Suprapubic skin (tissue), 4 donors: ENCODE data around the gene INHBA. TPM values are rescaled to one million over a fixed set of nuclear protein-coding genes. Genes with fewer than 3 reads are reported as not detected.

Experiments used
- DNase-seq, 2 donors: peaks; one replicate each; pipeline ENCODE4 v3.0.0-alpha.2; 2019; ENCODE audit warnings: low spot score in 2 of 2
- H3K27ac ChIP-seq: fragments of 200-600 bp; sonication (generic); one replicate; pipeline ENCODE4 v1.5.1; 2019
- H3K27me3 ChIP-seq: fragments of 200-600 bp; sonication (generic); one replicate; pipeline ENCODE4 v1.5.1; 2019
- H3K36me3 ChIP-seq: fragments of 200-600 bp; sonication (generic); one replicate; pipeline ENCODE4 v1.5.1; 2019
- H3K4me1 ChIP-seq: fragments of 200-600 bp; sonication (generic); one replicate; pipeline ENCODE4 v1.5.1; 2019
- H3K4me3 ChIP-seq: fragments of 200-600 bp; sonication (generic); one replicate; pipeline ENCODE4 v1.5.1; 2019; ENCODE audit warnings: mild to moderate bottlenecking
- H3K9me3 ChIP-seq: fragments of 200-600 bp; sonication (generic); one replicate; pipeline ENCODE4 v1.5.1; 2019
- EP300 ChIP-seq: sonication (generic); formaldehyde crosslinking; IDR thresholded peaks from one replicate; pipeline ENCODE4 v1.6.1; 2017; ENCODE audit warnings: antibody characterized with exemption
- POLR2A ChIP-seq, 2 donors: fragments of 450-650 bp; IDR thresholded peaks; one replicate each; pipeline ENCODE4 v1.6.1; 2017; ENCODE audit warnings: antibody characterized with exemption in 2 of 2, mild to moderate bottlenecking in 2 of 2, moderate library complexity in 2 of 2
- POLR2AphosphoS5 ChIP-seq, 3 donors: sonication (generic); formaldehyde crosslinking; IDR thresholded peaks; one replicate each; pipeline ENCODE4 v1.6.1; 2017; ENCODE audit warnings: antibody characterized with exemption in 3 of 3
- WGBS: methylation state at CpG from one replicate; pipeline ENCODE4 v1.1.5; 2018; 5-methylcytosine and 5-hydroxymethylcytosine counted together
- total RNA-seq, 4 donors: library from RNA; depleted of rRNA; stranded (reverse); fragments of >200 nt; gene quantifications; one replicate each; pipeline ENCODE4 v1.1.0, GENCODE V29; 2016
- TF ChIP-seq, protein P1 (sequence below), 2 donors: fragments of 200-600 bp in 1 of 2; fragments of 450-650 bp in 1 of 2; sonication (generic) in 1 of 2; IDR thresholded peaks; one replicate each; pipeline ENCODE4 v1.5.1; 2016 to 2019; ENCODE audit warnings: antibody characterized with exemption in 2 of 2, mild to moderate bottlenecking in 1 of 2, moderate library complexity in 1 of 2

The INHBA gene
- total RNA-seq, 4 donors from 2014 or later = 0.87 to 3.7 (median 1.4) TPM

DNA sequence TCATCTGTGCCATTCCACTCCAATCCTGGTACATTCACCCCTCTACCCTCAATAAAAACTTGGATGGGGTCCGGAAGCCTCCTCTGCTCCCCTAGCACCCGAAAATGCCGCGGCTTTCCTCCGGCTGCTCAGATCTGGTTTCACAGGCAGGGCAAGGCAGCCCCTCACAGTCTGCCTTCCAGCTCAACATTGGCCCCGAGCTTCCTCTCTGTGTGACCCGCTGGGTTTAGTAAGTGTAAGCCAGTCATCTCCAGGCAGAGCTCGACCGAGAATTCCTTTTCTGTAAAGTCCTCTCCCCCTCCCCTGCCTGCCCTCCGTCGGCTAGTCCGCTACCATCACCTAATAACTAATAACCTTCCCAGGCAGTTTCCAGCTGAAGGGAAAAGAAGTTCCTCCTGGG lies 3.4 kb downstream of the INHBA start:
- Histone ChIP-seq H3K4me3 (peak overlapping the region; percentile 38), H3K4me1 (peaks cover 39% of the 10 kb centered on the region)
- DNase-seq = no peak

DNA sequence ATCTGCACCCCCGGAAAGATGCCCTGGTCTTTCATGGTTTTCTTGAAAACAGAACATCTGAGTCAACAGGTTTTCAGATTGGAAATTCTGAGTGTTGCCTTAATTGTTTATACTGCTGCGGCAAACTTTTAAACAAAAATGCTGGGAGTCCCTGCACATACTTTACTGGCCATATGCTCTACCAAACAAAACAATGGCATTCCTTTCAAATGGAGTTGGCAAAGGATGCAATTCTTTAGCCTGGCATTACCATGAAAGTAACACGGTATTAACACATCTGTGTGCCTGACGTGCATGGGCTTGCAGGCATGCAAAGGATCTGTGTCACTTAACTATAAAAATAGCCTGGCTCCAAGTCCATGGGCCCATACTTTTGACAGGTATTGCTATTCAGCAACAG lies 4.2 kb downstream of the INHBA start:
- TF ChIP-seq EP300 (no peak), POLR2AphosphoS5 (IDR thresholded peaks at IDR 0.05) (no peak), POLR2A (IDR thresholded peaks at IDR 0.05) (no peak)
- TF ChIP-seq, protein P1, sequence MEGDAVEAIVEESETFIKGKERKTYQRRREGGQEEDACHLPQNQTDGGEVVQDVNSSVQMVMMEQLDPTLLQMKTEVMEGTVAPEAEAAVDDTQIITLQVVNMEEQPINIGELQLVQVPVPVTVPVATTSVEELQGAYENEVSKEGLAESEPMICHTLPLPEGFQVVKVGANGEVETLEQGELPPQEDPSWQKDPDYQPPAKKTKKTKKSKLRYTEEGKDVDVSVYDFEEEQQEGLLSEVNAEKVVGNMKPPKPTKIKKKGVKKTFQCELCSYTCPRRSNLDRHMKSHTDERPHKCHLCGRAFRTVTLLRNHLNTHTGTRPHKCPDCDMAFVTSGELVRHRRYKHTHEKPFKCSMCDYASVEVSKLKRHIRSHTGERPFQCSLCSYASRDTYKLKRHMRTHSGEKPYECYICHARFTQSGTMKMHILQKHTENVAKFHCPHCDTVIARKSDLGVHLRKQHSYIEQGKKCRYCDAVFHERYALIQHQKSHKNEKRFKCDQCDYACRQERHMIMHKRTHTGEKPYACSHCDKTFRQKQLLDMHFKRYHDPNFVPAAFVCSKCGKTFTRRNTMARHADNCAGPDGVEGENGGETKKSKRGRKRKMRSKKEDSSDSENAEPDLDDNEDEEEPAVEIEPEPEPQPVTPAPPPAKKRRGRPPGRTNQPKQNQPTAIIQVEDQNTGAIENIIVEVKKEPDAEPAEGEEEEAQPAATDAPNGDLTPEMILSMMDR (IDR thresholded peaks at IDR 0.05) = no peak
- H3K9me3 ChIP-seq = no peaks in the 10 kb centered on the region
- peaks cover 39% of the 10 kb centered on the region for H3K4me1 ChIP-seq
- WGBS = 53% methylated on average over 4 of the region's 4 CpGs
- H3K27me3 ChIP-seq = peaks cover 18% of the 10 kb centered on the region
- no peak for DNase-seq
- H3K4me3 ChIP-seq = peak overlapping the region; percentile 38
- peak overlapping the region; percentile 10 for H3K27ac ChIP-seq
- no peaks in the 10 kb centered on the region for H3K36me3 ChIP-seq

More for the DNA sequence above, 3.4 kb downstream of the INHBA start:
- no peaks in the 10 kb centered on the region for H3K36me3 ChIP-seq
- TF ChIP-seq POLR2AphosphoS5 (IDR thresholded peaks at IDR 0.05) (no peak), EP300 (no peak), POLR2A (IDR thresholded peaks at IDR 0.05) (no peak)
- TF ChIP-seq, protein P1 (IDR thresholded peaks at IDR 0.05) = no peak
- H3K9me3 ChIP-seq = no peaks in the 10 kb centered on the region
- H3K27me3 ChIP-seq = peaks cover 18% of the 10 kb centered on the region
- WGBS = 8% methylated on average over 12 of the region's 12 CpGs
- H3K27ac ChIP-seq = peak overlapping the region; percentile 10

DNA sequence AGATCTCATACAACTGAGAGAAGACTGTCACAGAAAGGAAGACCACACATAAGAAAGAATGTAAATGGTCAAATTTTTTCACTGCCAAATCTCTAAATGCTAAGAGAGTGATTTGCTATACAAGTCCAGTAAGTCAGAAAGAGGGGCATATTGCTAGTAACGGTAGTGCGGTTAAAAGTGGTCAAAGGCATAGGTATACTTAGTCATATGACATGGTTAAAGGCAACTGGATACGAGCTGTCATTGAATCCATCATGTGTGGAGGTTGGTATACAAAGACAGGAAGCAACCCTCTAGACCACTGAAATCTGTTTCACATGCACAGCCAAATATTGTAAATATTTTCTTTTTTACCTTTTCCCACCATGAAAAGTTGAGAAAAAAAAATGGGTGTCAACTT lies 4.8 kb downstream of the INHBA start:
- 86% methylated on average over 3 of the region's 3 CpGs for WGBS
- Histone ChIP-seq H3K27me3 (peaks cover 18% of the 10 kb centered on the region), H3K4me3 (peak overlapping the region; percentile 38), H3K36me3 (no peaks in the 10 kb centered on the region), H3K4me1 (peaks cover 42% of the 10 kb centered on the region), H3K27ac (no peak overlapping the region), H3K9me3 (no peaks in the 10 kb centered on the region)
- TF ChIP-seq POLR2A (IDR thresholded peaks at IDR 0.05) (no peak), EP300 (no peak), POLR2AphosphoS5 (IDR thresholded peaks at IDR 0.05) (no peak)
- TF ChIP-seq, protein P1 (IDR thresholded peaks at IDR 0.05) = no peak
- no peak for DNase-seq

DNA sequence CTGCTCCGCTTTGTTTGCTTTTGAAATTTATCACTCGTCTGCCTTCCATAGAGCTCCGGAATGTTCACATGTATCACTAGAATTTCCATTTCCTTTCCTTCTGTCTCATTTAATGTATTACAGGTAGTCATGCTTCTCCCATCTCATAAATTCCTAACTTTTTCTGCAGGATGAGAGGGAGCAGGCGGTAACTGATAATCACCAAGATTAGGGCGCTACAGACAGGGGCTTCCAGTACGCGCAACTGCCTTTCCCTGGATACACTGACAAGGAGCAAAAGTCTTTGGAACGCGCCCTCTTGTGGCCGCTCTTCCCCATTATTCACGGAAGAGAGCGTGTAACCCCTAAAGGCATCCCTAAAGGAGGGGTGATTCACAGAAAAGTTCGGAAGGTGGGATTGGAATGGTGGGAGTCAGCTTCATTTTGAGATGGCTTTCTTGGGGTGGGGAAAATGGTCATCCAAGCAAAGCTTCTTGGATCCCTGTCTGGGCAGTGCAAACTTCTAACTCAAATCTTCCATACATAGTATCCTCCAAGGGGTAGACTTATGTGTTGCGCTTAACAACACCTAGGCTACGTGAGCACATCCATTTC lies 6.5 kb downstream of the INHBA start:
- DNase-seq = peak in 1 of 2 donors; percentile 80
- H3K27me3 ChIP-seq = peaks cover 18% of the 10 kb centered on the region
- peaks cover 36% of the 10 kb centered on the region for H3K4me1 ChIP-seq
- no peaks in the 10 kb centered on the region for H3K9me3 ChIP-seq
- TF ChIP-seq, protein P1 (IDR thresholded peaks at IDR 0.05) = peak; percentile 42 to 52
- TF ChIP-seq EP300 = no peak
- TF ChIP-seq POLR2A (IDR thresholded peaks at IDR 0.05) = no peak
- no peak for TF ChIP-seq POLR2AphosphoS5 (IDR thresholded peaks at IDR 0.05)
- peak overlapping the region; percentile 75 for H3K27ac ChIP-seq
- WGBS = 25% methylated on average over 15 of the region's 15 CpGs
- H3K36me3 ChIP-seq = no peaks in the 10 kb centered on the region
- H3K4me3 ChIP-seq = peak overlapping the region; percentile 35

DNA sequence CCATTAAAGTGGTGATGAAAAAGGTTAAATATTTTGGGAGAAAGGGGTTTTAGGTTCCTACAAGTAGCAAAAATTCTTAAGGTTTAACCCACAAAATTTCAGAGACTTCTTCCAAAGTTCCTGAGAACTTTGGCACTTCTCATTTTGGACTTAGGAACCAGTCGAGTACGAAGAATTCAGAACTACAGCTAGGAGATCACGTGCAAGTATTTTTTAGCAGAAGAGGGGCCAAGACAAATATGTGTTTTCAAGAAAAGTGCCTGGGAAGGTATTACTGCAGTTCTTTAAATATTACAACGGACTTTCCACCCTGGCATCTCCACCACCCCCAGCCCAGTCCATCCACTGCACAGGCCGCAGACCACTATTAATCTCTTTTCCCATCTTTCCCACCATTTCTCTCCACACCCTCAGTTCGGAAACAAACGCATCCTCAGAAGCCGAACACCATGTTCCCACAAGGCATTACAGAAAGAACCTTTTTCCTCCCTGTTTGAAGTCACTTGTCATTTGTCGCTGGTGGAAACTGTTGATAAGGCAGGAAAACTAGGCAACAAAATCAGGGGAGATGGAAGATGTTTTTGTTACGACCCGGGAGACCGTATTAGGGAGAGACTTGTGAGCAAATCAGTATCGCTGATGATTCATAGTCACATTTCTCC lies 7.1 kb downstream of the INHBA start:
- WGBS = 56% methylated on average over 13 of the region's 13 CpGs
- Histone ChIP-seq H3K9me3 (no peaks in the 10 kb centered on the region), H3K4me3 (peak overlapping the region; percentile 35), H3K36me3 (no peaks in the 10 kb centered on the region), H3K4me1 (peaks cover 30% of the 10 kb centered on the region), H3K27ac (peak overlapping the region; percentile 75), H3K27me3 (peaks cover 12% of the 10 kb centered on the region)
- TF ChIP-seq POLR2AphosphoS5 (IDR thresholded peaks at IDR 0.05) (no peak), POLR2A (IDR thresholded peaks at IDR 0.05) (no peak), EP300 (no peak)
- TF ChIP-seq, protein P1 (IDR thresholded peaks at IDR 0.05) = no peak
- DNase-seq = no peak
